ENCODE measurements around the gene LGI1.

LGI1 gene

DNA sequence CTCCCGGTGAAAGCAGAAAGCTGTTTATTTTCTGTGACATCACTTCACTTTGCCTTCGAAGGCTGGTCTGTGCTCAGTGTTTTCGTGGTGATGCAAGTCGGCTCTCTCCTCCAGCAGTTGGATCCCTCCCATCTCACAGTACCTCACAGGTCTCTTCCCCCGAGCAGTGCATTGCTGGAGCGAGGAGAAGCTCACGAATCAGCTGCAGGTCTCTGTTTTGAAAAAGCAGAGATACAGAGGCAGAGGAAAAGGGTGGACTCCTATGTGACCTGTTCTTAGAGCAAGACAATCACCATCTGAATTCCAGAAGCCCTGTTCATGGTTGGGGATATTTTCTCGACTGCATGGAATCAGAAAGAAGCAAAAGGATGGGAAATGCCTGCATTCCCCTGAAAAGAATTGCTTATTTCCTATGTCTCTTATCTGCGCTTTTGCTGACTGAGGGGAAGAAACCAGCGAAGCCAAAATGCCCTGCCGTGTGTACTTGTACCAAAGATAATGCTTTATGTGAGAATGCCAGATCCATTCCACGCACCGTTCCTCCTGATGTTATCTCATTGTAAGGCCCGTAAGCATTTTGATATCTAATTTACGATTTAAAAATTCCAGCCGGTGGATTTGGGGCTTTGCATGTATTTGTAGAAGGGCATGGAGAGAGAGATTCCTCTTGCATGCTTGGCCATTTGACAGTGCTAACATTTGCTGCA, at the start of gene LGI1:
TSS of gene LGI1 (plus strand) at position 136 of the 707 bp plus-strand sequence. CDS start at position 345, 209 bp downstream.
- DNase-seq (ENCODE audit: low spot score) (no peak), FAIRE-seq (no peak)

DNA sequence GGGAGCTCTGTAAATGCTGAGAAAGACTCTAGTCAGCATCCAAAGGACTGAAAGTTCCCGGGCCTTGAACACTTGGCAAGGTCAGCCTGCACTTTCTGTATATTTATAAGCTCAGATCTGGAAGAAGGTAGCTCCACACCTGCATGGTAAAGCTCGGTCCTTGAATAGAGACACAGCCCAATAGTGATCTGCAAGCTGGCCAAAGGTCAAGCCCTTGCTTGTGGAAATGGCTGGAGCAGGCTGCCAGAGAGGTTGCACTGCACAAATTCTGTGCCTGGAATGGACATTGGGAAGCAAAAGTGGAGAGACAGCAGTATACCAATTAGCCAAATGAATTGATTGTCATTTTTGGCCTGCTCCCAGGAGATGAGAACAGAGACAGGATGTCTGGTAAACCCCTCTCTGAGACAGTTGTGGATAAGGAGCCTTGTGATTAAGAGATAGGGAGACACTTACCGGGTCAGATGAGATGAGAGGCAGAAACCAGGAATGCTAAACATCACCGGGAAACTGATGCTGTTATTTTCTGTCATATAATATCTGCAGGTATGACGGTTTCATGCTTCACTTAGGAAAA, 47.3 kb upstream of the LGI1 start:
- no peak for FAIRE-seq

DNA sequence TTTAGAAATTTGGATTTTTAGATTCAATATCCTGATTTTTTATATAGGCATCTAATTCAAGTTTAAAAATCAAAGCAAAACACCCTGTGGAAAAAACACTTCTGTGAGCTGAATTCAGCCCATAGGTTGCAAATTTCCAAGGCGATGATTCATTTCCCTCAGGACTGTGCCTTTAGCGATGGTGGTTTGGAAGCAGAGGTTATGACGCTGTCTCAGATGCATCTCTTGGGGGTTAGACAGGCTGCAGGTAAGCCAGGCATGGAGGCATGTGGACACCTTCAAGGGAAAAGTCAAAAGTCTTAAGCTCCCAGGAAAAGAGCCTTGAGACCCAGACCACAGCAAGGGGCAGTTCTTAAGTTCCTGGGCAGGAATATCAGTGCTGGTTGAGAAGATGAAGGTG, 45.8 kb upstream of the LGI1 start:
- FAIRE-seq = no peak

More for the DNA sequence above, 47.3 kb upstream of the LGI1 start:
- DNase-seq (ENCODE audit: low spot score) = no peak

DNA sequence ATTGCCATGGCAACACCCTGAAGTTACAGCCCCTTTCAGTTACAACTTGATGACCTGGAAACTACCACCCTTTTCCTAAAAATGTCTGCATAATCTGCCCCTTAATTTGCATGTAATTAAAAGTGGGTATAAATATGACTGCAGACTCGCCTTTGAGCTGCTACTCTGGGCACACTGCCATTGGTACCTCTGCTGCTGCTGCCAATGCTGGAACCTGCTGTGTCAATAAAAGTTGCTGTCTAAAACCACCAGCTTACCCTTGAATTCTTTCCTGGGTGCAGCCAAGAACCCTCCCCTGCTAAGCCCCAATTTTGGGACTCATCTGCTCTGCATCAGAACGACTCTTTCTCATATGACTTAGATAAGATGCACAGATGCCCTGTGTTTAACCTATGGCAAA, 45.1 kb upstream of the LGI1 start:
- FAIRE-seq = no peak
- DNase-seq (ENCODE audit: low spot score) = no peak

More for the DNA sequence above, 45.8 kb upstream of the LGI1 start:
- DNase-seq (ENCODE audit: low spot score) = no peak

DNA sequence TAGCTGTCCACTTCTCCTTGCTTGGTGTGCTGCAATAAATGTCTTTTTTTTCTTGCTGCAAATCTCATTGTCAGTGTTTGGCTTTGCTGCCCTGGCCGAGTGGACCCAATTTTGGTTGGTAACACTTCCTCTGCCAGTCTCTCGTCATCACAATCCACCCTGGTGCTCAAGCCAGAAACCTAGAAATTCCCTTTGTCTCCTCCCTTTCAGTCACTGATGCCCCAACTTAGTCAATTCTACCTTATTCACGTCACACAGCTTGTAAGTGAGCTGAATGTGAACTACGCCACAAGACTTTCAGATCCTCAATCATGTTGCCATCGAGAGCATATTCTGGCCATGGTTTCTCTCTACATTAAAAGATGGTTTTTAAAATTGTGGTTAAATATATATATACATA, 42.4 kb upstream of the LGI1 start:
- FAIRE-seq = no peak

DNA sequence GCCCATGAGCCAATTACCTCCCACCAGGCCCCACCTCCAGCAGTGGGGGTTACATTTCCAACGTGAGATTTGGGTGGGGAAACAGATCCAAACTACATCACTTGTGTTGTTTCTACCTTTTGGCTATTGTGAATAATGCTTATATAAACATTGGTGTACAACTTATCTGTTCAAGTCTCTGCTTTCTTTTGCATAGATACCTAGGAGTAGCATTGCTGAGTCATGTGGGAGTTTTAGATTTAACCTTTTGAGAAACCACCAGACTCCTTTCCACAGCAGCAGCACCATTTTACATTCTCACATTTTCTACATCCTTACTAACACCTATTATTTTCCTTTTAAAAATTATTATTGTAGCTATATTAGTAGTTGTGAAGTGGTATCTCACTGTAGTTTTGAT, 41.0 kb upstream of the LGI1 start:
- DNase-seq (ENCODE audit: low spot score) = no peak
- no peak for FAIRE-seq

More for the DNA sequence above, 42.4 kb upstream of the LGI1 start:
- DNase-seq (ENCODE audit: low spot score) = no peak

DNA sequence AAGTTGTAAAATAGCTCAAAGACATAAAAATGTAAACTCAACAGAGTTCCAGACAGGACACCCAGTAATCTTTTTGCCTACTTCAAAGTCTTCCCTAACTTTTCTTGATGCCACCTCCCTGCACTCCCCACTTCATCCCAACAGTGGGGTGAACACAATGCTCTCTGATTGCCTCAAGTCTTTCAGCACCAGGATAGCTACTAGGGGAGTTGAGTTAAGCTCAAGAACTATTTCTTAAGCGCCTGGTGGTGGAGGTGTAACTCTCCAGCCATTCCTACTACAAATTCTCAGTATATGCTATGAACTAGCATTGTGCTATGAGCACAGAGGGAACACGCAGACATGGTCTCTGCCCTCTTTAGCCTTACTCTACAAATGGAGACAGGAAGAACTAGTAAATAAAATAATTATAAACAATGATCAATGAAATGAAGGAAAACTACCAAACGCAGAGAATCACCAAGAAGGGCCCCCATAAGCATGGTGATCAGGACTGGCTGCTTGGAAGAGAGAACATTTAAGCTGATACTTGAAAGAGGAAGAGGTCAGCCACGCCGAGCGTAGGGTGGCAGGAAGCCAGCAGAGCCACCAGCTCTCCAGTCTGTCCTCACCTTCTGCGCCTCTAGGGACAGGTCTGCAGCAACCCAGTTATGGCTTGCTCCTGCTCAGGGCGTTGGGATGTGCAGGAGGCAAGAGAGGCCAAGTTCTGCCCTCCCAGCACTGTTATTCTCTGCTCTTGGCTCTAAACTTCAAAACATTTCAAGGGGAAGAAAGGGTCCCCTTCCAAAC, 38.6 kb upstream of the LGI1 start:
- FAIRE-seq (no peak), DNase-seq (ENCODE audit: low spot score) (no peak)

DNA sequence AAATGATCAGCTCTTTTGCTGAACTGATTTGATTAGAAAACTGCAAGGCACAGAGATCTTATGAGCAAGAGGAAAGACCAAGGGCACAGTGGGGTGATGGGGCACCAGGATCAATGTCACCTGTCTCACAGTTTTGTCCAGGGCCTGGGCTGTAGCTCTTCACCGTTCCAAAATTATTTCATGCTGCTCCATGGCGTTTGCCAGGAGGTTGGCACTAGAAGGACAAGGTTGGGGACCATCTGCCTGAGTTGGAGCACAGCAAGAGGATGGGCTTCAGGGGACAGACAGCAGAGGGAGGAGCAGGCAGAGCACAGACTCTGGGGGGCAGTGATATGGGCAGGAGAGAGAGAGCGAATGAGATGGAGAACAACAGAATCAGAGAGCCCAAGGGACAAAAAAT, 37.8 kb upstream of the LGI1 start:
- DNase-seq (ENCODE audit: low spot score) (no peak), FAIRE-seq (no peak)

DNA sequence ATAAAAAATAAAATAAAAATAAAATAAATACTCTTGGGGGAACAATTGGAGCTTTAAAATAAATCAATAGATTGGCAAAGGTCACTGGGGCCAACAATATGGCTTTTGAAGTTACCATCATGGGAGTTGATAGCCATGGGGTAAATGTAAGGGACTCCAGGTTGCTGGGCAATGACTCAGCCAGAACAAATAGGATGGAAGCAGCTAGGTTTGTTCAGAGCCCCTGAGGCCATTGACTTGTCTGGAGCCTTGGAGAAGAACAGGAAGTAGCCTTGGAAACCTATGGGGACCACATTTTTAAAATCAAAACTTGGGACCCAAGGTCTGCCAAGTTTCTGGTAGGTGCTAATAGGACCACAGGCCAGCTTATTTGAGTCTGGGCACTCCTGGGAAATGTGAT, 35.2 kb upstream of the LGI1 start:
- DNase-seq (ENCODE audit: low spot score) = no peak
- FAIRE-seq = no peak

DNA sequence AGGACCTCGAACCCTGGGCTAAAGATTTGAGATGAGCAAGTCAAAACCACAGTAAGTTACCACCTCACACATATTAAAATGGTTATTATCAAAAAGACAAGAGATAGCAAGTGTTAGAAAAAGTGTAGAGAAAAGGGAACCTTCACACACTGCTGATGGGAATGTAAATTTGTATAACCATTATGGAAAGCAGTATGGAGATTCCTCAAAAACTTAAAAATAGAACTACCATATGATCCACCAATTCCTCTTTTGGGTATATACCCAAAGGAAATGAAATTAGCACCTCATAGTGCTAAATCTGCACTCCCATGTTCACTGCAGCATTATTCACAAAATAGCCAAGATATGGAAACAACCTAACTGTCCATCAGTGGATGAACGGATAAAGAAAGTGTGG, 34.6 kb upstream of the LGI1 start:
- no peak for DNase-seq (ENCODE audit: low spot score)
- FAIRE-seq = no peak

DNA sequence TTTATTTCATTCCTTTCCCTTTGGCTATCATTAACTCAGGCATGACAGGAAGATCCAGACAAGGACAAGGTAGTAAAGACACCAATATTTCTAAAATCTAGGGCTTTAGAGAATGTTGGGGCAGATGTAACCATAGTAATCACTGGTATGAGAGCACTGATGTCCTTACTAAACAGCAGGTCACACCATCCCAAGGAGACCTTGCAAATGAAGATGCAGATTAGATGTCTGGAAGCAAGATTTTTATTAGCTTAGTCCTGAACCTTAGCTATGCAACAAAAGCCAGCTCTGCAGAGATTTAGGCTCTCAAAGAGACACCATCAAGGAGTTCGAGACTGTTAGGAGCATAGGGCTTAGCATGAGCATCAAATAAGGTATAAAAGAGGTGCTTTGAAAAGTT, 31.7 kb upstream of the LGI1 start:
- FAIRE-seq (no peak), DNase-seq (ENCODE audit: low spot score) (no peak)

DNA sequence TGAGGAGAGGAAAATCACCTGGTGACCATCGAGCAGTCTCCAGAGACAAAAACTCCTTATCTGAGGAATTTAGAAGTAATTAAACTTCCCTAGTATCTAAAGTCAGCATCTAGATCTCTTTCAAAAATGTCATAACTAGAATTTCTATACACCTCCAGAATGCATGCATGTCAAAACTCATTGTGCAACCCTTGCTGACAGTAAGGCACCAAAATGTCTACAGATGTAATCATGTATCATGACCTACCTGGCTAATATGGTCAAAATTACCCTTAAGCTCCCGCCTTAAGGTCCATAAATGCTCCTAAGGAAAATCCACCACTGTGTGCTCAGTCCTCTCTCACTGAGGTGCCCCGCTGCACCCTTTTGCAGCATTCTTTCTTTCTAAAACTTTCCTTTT, 16.4 kb upstream of the LGI1 start:
- DNase-seq (ENCODE audit: low spot score) (no peak), FAIRE-seq (no peak)

DNA sequence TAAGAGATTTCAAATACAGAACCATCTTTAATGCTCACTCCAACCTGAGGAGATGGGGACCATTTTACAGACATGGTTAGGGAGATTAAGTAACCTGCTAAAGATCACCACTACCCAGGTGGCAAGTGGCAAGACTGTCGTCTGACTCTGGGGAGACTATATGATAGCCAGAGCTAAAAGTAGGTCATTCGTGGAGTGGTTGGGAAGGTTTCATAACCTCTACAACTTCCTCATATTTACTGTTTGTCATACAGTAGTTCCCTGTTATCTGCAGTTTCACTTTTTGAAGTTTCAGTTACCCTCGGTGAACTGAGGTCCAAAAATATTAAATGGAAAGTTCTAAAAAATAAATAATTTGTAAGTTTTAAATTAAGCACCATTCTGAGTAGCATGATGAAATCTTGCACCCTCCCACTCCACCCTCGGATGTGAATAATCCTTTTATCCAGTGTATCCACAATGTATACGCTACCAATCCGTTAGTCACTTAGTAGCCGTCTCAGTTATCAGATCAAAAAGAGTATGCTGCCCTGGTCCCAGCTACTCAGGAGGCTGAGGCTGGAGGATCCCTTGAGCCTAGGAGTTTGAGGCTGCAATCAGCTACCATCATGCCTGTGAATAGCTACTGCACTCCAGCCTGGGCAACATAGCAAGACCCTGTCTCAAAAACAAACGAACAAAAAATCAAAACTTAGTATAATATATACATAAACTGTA, 14.9 kb upstream of the LGI1 start:
- FAIRE-seq = no peak
- DNase-seq (ENCODE audit: low spot score) = no peak

DNA sequence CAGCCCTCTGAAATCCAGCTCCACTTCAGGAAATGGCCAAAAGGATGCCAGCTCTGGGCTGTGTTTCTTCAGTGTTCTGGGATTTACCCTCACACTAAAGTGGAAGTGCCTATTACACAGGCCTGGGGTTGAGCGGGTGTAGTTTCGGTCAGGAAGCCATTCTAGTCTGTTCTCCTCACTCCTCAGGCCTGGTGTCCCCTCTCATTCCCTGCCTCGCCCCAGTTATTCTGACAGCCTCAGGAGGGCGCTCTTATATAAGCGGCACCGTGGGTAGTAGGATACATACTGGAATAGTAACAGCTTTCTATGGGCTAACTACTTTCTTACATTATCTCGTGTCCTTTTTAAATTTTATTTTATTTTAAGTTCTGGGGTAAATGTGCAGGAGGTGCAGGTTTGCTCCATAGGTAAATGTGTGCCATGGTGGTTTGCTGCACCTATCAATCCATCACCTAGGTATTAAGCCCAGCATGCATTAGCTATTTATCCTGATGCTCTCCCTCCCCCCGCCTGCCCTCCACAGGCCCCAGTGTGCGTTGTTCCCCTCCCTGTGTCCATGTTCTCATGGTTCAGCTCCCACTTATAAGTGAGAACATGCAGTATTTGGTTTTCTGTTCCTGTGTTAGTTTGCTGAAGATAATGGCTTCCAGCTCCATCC, 12.2 kb upstream of the LGI1 start:
- no peak for DNase-seq (ENCODE audit: low spot score)
- FAIRE-seq = no peak

DNA sequence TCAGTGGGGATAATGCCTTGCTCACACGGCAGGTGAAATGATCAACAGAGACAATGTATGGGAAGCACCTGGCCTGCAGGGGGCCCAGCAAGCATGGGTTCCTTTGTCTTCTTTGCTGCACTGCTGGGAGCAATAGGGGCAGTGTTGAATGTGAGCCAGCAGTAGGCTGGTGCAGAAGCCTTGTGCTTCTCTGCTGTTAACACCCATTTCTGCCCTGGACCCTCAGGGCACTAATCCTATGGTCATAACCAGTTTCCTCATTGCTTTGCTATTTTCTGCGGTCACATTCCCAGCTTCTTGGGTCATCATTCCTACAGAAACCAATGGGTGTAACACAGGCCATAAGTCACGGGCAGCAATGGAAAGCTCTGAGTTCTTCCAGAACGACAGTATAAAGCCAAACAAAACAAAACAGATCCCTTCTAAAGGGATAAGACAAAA, 10.9 kb upstream of the LGI1 start:
- peak; percentile 89 for FAIRE-seq
- DNase-seq (ENCODE audit: low spot score) = peak; percentile 94

DNA sequence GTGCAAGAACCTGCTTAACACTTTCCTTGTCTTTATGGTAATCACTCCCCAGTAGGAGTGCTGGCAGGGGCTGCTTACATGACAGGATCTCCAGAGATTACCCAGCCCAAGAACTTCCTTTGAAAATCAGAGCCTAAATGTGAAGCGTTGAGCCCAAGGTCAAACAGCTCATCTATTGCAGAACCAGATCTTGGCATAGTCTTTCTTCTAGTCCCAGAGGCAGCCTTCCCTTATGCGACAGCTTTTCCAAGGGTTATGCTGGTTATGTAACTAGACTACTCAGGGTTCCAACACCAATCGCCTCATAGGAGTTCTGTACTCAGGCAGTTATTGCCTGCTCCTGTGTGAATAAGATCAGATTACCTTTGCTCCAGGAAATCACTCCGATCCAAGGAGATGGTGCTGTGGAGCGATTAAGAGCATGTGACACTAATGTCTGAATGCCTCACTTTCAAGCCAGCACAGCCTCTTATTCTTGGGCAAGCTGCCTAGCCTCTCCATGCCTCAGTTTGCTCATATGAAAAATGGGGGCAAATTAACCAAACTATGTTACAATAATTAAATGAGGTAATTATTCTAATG, 8.4 kb upstream of the LGI1 start:
- FAIRE-seq (no peak), DNase-seq (ENCODE audit: low spot score) (no peak)

DNA sequence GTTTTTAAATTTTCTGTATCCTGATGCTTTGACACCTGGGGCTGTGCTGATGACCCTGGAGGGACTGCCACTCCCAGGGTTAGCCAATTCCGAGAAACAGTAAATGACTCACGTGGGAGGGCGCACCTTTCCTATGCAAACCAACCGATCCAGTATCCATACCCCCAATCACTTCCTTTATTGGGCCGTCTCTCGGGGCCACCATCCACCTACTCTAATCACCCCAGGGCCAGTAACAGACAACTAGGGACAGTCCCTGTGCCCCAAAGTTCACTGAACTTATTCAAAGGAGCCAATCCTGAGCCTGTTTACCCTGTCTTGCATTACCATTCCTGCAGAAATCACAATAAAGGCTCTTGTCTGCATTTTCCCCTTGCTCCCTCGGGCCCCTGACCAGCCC, 6.6 kb upstream of the LGI1 start:
- FAIRE-seq = no peak
- DNase-seq (ENCODE audit: low spot score) = no peak

DNA sequence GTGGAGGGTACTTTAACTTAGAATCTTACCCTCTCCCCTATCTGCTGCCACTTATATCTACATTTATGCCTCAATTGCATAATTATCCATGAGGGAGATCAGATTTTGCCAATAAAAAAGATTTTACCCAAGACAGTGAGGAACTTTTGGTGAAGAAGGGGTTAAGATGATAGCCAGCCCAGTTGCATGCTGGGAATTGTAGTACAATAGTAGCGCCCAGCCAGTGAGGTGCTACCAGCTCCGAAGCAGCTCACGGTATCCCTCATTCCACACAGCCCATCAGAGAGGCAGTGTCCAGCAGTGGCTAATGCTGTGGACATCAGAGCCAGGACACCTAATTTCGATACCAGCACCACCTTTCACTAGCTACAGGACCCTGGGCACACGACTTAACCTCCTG, 5.9 kb upstream of the LGI1 start:
- no peak for DNase-seq (ENCODE audit: low spot score)
- no peak for FAIRE-seq

DNA sequence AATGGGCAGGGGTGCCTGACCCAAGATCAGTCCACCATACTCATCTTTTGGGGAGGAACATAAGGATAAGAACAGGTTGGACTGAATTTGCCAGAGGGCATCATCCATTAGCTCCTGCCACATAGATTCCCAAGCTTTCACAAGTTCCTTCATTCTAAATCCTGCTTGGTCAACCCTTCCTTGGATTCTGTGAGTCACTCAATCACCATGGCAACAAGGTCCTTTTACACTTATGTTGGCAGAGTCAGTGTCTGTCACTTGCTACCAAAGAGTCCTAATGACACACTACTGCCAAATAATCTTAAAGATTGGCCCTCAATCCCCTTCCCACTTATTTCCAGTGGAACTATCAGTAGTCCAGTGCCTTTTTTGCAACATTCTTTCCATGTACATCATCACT, 5.0 kb upstream of the LGI1 start:
- peak; percentile 73 for DNase-seq (ENCODE audit: low spot score)
- no peak for FAIRE-seq

DNA sequence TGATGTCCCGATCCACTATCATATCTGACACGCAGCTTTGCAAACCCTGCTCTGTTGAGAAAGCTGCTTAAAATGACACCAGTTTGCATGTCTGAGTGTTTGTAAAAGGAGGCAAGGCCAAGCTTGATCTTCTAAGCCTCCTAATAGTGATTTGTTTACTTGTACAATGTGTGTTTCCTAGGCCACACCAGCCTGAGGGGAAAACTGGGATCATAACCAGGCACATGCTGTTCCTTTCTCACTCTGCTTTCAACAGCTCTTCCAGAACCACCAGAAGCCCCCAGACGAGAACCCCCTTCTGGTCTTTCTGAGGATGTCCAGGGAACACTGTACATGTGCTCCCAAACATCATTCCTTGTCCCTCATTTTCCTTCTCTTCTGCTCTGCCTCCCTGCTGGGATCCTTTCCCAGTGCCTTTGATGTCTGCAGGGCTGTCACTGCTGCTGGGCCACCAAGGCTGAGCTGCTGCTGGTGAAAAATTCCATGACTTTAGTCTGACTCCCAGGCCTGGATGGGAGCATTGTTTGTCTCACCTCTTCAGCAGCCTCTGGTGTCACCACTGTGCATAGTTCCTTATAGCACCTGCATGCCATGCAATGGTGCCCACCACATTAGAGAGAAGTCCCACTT, 4.0 kb upstream of the LGI1 start:
- no peak for DNase-seq (ENCODE audit: low spot score)
- no peak for FAIRE-seq

DNA sequence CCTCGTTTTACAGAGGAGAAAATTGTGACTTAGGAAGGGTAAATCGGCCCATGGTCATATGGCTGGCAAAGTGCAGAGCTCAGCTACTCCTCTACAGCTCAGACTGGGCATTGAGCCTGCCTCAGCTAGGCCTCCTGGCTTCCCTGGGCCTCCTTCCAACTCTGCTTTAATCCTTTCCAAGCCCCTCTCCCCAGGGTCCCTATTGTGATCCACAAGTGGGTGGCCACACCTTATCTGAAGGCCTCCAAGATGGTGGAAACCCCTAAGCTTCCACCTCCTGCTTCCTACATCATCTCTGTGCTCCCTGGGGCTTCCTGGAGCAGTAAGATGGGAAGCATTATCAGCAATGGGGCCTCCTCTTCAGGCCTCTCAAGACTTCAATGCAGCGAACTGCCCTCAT, 3.0 kb upstream of the LGI1 start:
- DNase-seq (ENCODE audit: low spot score) = no peak
- FAIRE-seq = no peak

All from RCC 7860 (cell line).